ENCODE data around the gene OR11L1. TPM values are rescaled to one million over a fixed set of nuclear protein-coding genes. Genes with fewer than 3 reads are reported as not detected.

OR11L1 gene
- total and polyA plus RNA-seq, 5 donors from 2014 or later, result not detected

GRCh38 chr1:247797518-247797917, 44.2 kb downstream of the OR11L1 start:
- DNase-seq (no peak), ATAC-seq (ENCODE audit: low read depth in 2 of 2) (no peak)
- H3K4me3 ChIP-seq (ENCODE audit: low read depth, low read length), result no peak overlapping the region
- H3K4me1 ChIP-seq (ENCODE audit: control insufficient read depth, insufficient read depth, low read length, poor library complexity, severe bottlenecking), result no peaks in the 10 kb centered on the region
- H3K9me3 ChIP-seq (ENCODE audit: control insufficient read depth in 2 of 2, low read length in 2 of 2), result no peaks in the 10 kb centered on the region
- Mint-ChIP-seq H3K9me3 (peaks cover 2 to 8% (median 3%) of the 10 kb centered on the region in 7 donors), H3K27me3 (no peaks in the 10 kb centered on the region), H3K4me1 (no peaks in the 10 kb centered on the region), H3K4me3 (no peak overlapping the region), H3K27ac (no peak overlapping the region), H3K36me3 (no peaks in the 10 kb centered on the region)
- H3K36me3 ChIP-seq (ENCODE audit: control insufficient read depth, insufficient read depth, low read length), result no peaks in the 10 kb centered on the region
- no peaks in the 10 kb centered on the region for H3K27me3 ChIP-seq (ENCODE audit: control insufficient read depth, insufficient read depth, low read length)
- H3K27ac ChIP-seq (ENCODE audit: insufficient read depth, low read length, poor library complexity, severe bottlenecking), result no peak overlapping the region

Other genes starting within 250 kb of the OR11L1 start
- not detected for gene OR2G3, start 236.3 kb downstream of the OR11L1 start, total RNA-seq
- not detected for gene OR2G3, start 236.3 kb downstream of the OR11L1 start, polyA plus RNA-seq
- not detected for gene OR13G1, start 162.2 kb downstream of the OR11L1 start, total RNA-seq
- not detected for gene OR13G1, start 162.2 kb downstream of the OR11L1 start, polyA plus RNA-seq
- gene OR6F1, start 125.2 kb downstream of the OR11L1 start, total RNA-seq, result not detected
- not detected for gene OR6F1, start 125.2 kb downstream of the OR11L1 start, polyA plus RNA-seq
- gene OR14K1, start 103.3 kb downstream of the OR11L1 start, total RNA-seq, result not detected
- not detected for gene OR14K1, start 103.3 kb downstream of the OR11L1 start, polyA plus RNA-seq
- gene OR14A2, start 93.8 kb downstream of the OR11L1 start, total RNA-seq, result not detected
- not detected for gene OR14A2, start 93.8 kb downstream of the OR11L1 start, polyA plus RNA-seq
- not detected for gene OR1C1, start 81.3 kb downstream of the OR11L1 start, total RNA-seq
- not detected for gene OR1C1, start 81.3 kb downstream of the OR11L1 start, polyA plus RNA-seq
- gene OR14A16, start 17.8 kb downstream of the OR11L1 start, total RNA-seq, result not detected
- not detected for gene OR14A16, start 17.8 kb downstream of the OR11L1 start, polyA plus RNA-seq
- gene TRIM58, start 15.3 kb upstream of the OR11L1 start, total RNA-seq, result 2.9 TPM
- gene TRIM58, start 15.3 kb upstream of the OR11L1 start, polyA plus RNA-seq, result under 1 TPM in 1 of 4 donors, not detected in 3; 0.17 TPM
- gene OR2W3, start 53.7 kb upstream of the OR11L1 start, total RNA-seq, result not detected
- not detected for gene OR2W3, start 53.7 kb upstream of the OR11L1 start, polyA plus RNA-seq
- gene OR2T8, start 78.4 kb upstream of the OR11L1 start, total RNA-seq, result not detected
- not detected for gene OR2T8, start 78.4 kb upstream of the OR11L1 start, polyA plus RNA-seq
- gene OR2AJ1, start 83.0 kb upstream of the OR11L1 start, total RNA-seq, result not detected
- not detected for gene OR2AJ1, start 83.0 kb upstream of the OR11L1 start, polyA plus RNA-seq
- 0.42 TPM for gene OR2L8, start 107.0 kb upstream of the OR11L1 start, total RNA-seq
- not detected for gene OR2L8, start 107.0 kb upstream of the OR11L1 start, polyA plus RNA-seq
- gene OR2AK2, start 123.3 kb upstream of the OR11L1 start, total RNA-seq, result not detected
- not detected for gene OR2AK2, start 123.3 kb upstream of the OR11L1 start, polyA plus RNA-seq
- gene OR2L5, start 171.8 kb upstream of the OR11L1 start, total RNA-seq, result not detected
- gene OR2L5, start 171.8 kb upstream of the OR11L1 start, polyA plus RNA-seq, result not detected
- gene OR2L2, start 188.2 kb upstream of the OR11L1 start, total RNA-seq, result 0.35 TPM
- under 1 TPM in 1 of 4 donors, not detected in 3; 0.49 TPM for gene OR2L2, start 188.2 kb upstream of the OR11L1 start, polyA plus RNA-seq
- gene OR2L3, start 204.9 kb upstream of the OR11L1 start, total RNA-seq, result not detected
- not detected for gene OR2L3, start 204.9 kb upstream of the OR11L1 start, polyA plus RNA-seq

Measured in CD4-positive, CD25-positive, alpha-beta regulatory T cell (primary cell).